IMR-90 (cell line): Measurements from ENCODE around the gene ANK3. TPM values are rescaled to one million over a fixed set of nuclear protein-coding genes. Genes with fewer than 3 reads are reported as not detected.

Experiments
- ATAC-seq: fragments of 200-7000 bp; cut with Tn5 transposase; 2 replicates; pipeline ENCODE4 v1.9.1; 2020; ENCODE audit warnings: low read depth, mild to moderate bottlenecking, moderate library complexity
- BruUV-seq: library from RNA; stranded (reverse); fragments of 400-500 nt; replicated peaks from 2 replicates; lab custom pipeline; 2021; lab: Mats Ljungman, UMichigan
- CTCF ChIA-PET: fragments of 300-600 bp; formaldehyde crosslinking; extraction: SDS; loops from one replicate; lab custom pipeline; 2021; ENCODE audit warnings: antibody characterized with exemption; lab: Yijun Ruan, JAX
- POLR2A ChIA-PET: fragments of 300-600 bp; sonication (Branson Sonifier 250); formaldehyde crosslinking; loops from one replicate; lab custom pipeline; 2022; ENCODE audit warnings: antibody characterized with exemption; ENCODE audit not compliant: unreplicated experiment; lab: Charles Lee
- DNase-seq: peaks from one replicate; pipeline ENCODE4 v3.0.0; 2013
- H2AFZ ChIP-seq: replicated peaks from 2 replicates; pipeline ENCODE3; 2013; ENCODE audit warnings: low read length, mild to moderate bottlenecking; ENCODE audit not compliant: poor library complexity
- H2AK5ac ChIP-seq: 2 replicates; pipeline ENCODE4 v1.6.1; 2013; ENCODE audit warnings: low read depth, low read length, inconsistent platforms
- H2AK9ac ChIP-seq: replicated peaks from 2 replicates; pipeline ENCODE3; 2013; ENCODE audit warnings: mild to moderate bottlenecking, low read depth, low read length, moderate library complexity; ENCODE audit not compliant: poor library complexity
- H2BK120ac ChIP-seq: 2 replicates; pipeline ENCODE4 v1.6.1; 2013; ENCODE audit warnings: low read depth, low read length, inconsistent platforms
- H2BK15ac ChIP-seq: 3 replicates; pipeline ENCODE4 v1.6.1; 2013; ENCODE audit warnings: low read depth, low read length, inconsistent platforms
- H2BK20ac ChIP-seq: 2 replicates; pipeline ENCODE4 v1.6.1; 2013; ENCODE audit warnings: low read depth, mild to moderate bottlenecking, inconsistent platforms, low read length, moderate library complexity
- H2BK5ac ChIP-seq: 2 replicates; pipeline ENCODE4 v1.6.1; 2013; ENCODE audit warnings: mild to moderate bottlenecking, low read depth, low read length, inconsistent platforms; ENCODE audit not compliant: poor library complexity, severe bottlenecking
- H3K14ac ChIP-seq: replicated peaks from 2 replicates; pipeline ENCODE4 v1.6.1; 2013; ENCODE audit warnings: low read depth, low read length, inconsistent platforms
- H3K18ac ChIP-seq: 2 replicates; pipeline ENCODE4 v1.6.1; 2013; ENCODE audit warnings: low read depth, low read length, control low read depth
- H3K23ac ChIP-seq: 2 replicates; pipeline ENCODE4 v1.6.1; 2013; ENCODE audit warnings: low read depth, low read length, inconsistent platforms
- H3K27ac ChIP-seq: 2 replicates; pipeline ENCODE4 v1.5.1; 2013; ENCODE audit warnings: mild to moderate bottlenecking, control low read depth, low read length; ENCODE audit not compliant: insufficient read depth
- H3K27me3 ChIP-seq: 2 replicates; pipeline ENCODE4 v1.6.1; 2013; ENCODE audit warnings: low read length; ENCODE audit not compliant: control insufficient read depth, insufficient read depth
- H3K36me3 ChIP-seq: 2 replicates; pipeline ENCODE4 v1.6.1; 2013; ENCODE audit warnings: low read length, mixed read lengths; ENCODE audit not compliant: control insufficient read depth, insufficient read depth
- H3K4ac ChIP-seq: 2 replicates; pipeline ENCODE4 v1.6.1; 2013; ENCODE audit warnings: low read depth, low read length, inconsistent platforms
- H3K4me1 ChIP-seq: 2 replicates; pipeline ENCODE4 v1.6.1; 2013; ENCODE audit warnings: low read length, mixed read lengths; ENCODE audit not compliant: control insufficient read depth, insufficient read depth
- H3K4me2 ChIP-seq: 2 replicates; pipeline ENCODE4 v1.6.1; 2013; ENCODE audit warnings: low read depth, mild to moderate bottlenecking, control low read depth, low read length, moderate library complexity
- H3K4me3 ChIP-seq: 2 replicates; pipeline ENCODE4 v1.5.1; 2013; ENCODE audit warnings: low read depth, mild to moderate bottlenecking, control low read depth, low read length, moderate library complexity; ENCODE audit not compliant: insufficient read depth
- H3K56ac ChIP-seq: 2 replicates; pipeline ENCODE4 v1.6.1; 2013; ENCODE audit warnings: low read length, inconsistent platforms; ENCODE audit not compliant: insufficient read depth; ENCODE audit errors: extremely low read depth
- H3K79me1 ChIP-seq, 2 experiments: 2 replicates each; pipeline ENCODE4 v1.6.1; 2013; ENCODE audit warnings: low read length in 2 of 2, inconsistent platforms in 1 of 2, low read depth in 1 of 2
- H3K9ac ChIP-seq: 2 replicates; pipeline ENCODE4 v1.6.1; 2013; ENCODE audit warnings: low read depth, low read length, control low read depth
- H3K9me1 ChIP-seq: 2 replicates; pipeline ENCODE4 v1.6.1; 2013; ENCODE audit warnings: low read length, inconsistent platforms; ENCODE audit not compliant: insufficient read depth
- H3K9me3 ChIP-seq: 2 replicates; pipeline ENCODE4 v1.6.1; 2013; ENCODE audit warnings: low read length; ENCODE audit not compliant: control insufficient read depth, insufficient read depth
- H4K20me1 ChIP-seq: 2 replicates; pipeline ENCODE4 v1.6.1; 2013; ENCODE audit warnings: low read length, inconsistent platforms; ENCODE audit not compliant: insufficient read depth
- H4K5ac ChIP-seq: 2 replicates; pipeline ENCODE4 v1.6.1; 2013; ENCODE audit warnings: mild to moderate bottlenecking, low read depth, low read length, control low read depth
- H4K8ac ChIP-seq, 2 experiments: 2 replicates each; pipeline ENCODE4 v1.6.1; 2013; ENCODE audit warnings: low read depth in 2 of 2, low read length in 2 of 2, control low read depth in 1 of 2, inconsistent platforms in 1 of 2
- H4K91ac ChIP-seq: 2 replicates; pipeline ENCODE4 v1.6.1; 2013; ENCODE audit warnings: low read depth, low read length, inconsistent platforms; ENCODE audit not compliant: insufficient read depth
- BHLHE40 ChIP-seq: fragments of 150-350 bp; IDR thresholded peaks from 2 replicates; pipeline ENCODE4 v1.6.1; 2016; ENCODE audit warnings: mild to moderate bottlenecking, low read depth, low read length
- CEBPB ChIP-seq: IDR thresholded peaks from 2 replicates; pipeline ENCODE4 v1.6.1; 2012; ENCODE audit warnings: low read depth, low read length, improper control_type of control experiment
- CHD1 ChIP-seq: IDR thresholded peaks from 2 replicates; pipeline ENCODE4 v1.6.1; 2012; ENCODE audit warnings: low read depth, low read length, improper control_type of control experiment
- FOS ChIP-seq: fragments of 150-350 bp; IDR thresholded peaks from 2 replicates; pipeline ENCODE4 v1.6.1; 2016; ENCODE audit warnings: low read depth, low read length
- MAFK ChIP-seq: IDR thresholded peaks from 2 replicates; pipeline ENCODE4 v1.6.1; 2012; ENCODE audit warnings: low read depth, low read length, improper control_type of control experiment
- MAZ ChIP-seq: IDR thresholded peaks from 2 replicates; pipeline ENCODE4 v1.6.1; 2012; ENCODE audit warnings: low read depth, mild to moderate bottlenecking, low read length, improper control_type of control experiment, moderate library complexity, borderline replicate concordance
- NFE2L2 ChIP-seq: fragments of 150-350 bp; IDR thresholded peaks from 2 replicates; pipeline ENCODE4 v1.6.1; 2016; ENCODE audit warnings: low read depth, mild to moderate bottlenecking, low read length
- POLR2A ChIP-seq: IDR thresholded peaks from 2 replicates; pipeline ENCODE4 v1.6.1; 2012; ENCODE audit warnings: mild to moderate bottlenecking, low read depth, low read length
- RAD21 ChIP-seq: IDR thresholded peaks from 2 replicates; pipeline ENCODE4 v1.6.1; 2012; ENCODE audit warnings: low read length, improper control_type of control experiment
- RCOR1 ChIP-seq: IDR thresholded peaks from 2 replicates; pipeline ENCODE4 v1.6.1; 2012; ENCODE audit warnings: mild to moderate bottlenecking, low read length, improper control_type of control experiment; ENCODE audit not compliant: insufficient replicate concordance
- RFX5 ChIP-seq: IDR thresholded peaks from 2 replicates; pipeline ENCODE4 v1.8.0; 2012; ENCODE audit warnings: low read depth, mild to moderate bottlenecking, low read length, moderate library complexity
- SMC3 ChIP-seq: fragments of 150-350 bp; IDR thresholded peaks from 2 replicates; pipeline ENCODE4 v1.6.1; 2016; ENCODE audit warnings: low read depth, mild to moderate bottlenecking, antibody characterized with exemption, low read length, moderate library complexity
- WGBS, 2 experiments: methylation state at CpG; one replicate each; pipeline versions ENCODE4 v1.1.5 to v1.1.7; 2013; ENCODE audit warnings: missing lambda C conversion rate in 2 of 2; ENCODE audit not compliant: insufficient read length in 1 of 2; ENCODE audit errors: extremely low coverage in 2 of 2; 5-methylcytosine and 5-hydroxymethylcytosine counted together
- dilution Hi-C: fragments of 300-500 bp; cut with HindIII; formaldehyde crosslinking; loops from one replicate; pipeline ENCODE4 v1.14.3; 2018; ENCODE audit warnings: low sequenced_read_pairs; ENCODE audit not compliant: unreplicated experiment
- in situ Hi-C: fragments of 300-500 bp; cut with MboI; formaldehyde crosslinking; loops from 3 replicates; pipeline ENCODE4 v1.14.3; 2019; ENCODE audit warnings: low sequenced_read_pairs, inconsistent platforms, mixed read lengths
- intact Hi-C: fragments of 100-400 bp; cut with micrococcal nuclease; formaldehyde crosslinking; loops from 2 replicates; pipeline ENCODE4 v1.10.0; 2022
- polyA plus RNA-seq, 3 experiments: library from polyadenylated mRNA; depleted of rRNA; stranded (reverse); fragments of >200 nt; gene quantifications; 2 replicates each; pipeline ENCODE4 v1.2.3, GENCODE V29; 2012; ENCODE audit warnings: low replicate concordance in 1 of 3
- total RNA-seq: library from RNA; depleted of rRNA; stranded (reverse); fragments of >200 nt; gene quantifications from 2 replicates; pipeline ENCODE4 v1.2.3, GENCODE V29; 2012
- TF ChIP-seq, protein P1 (sequence below): fragments of 150-350 bp; IDR thresholded peaks from 2 replicates; pipeline ENCODE4 v1.6.1; 2016; ENCODE audit warnings: low read depth, mild to moderate bottlenecking, low read length, moderate library complexity, borderline replicate concordance
- TF ChIP-seq, protein P2 (sequence below): conservative IDR thresholded peaks from 2 replicates; pipeline ENCODE4 v1.5.1; 2012; ENCODE audit warnings: mild to moderate bottlenecking, low read depth, low read length, improper control_type of control experiment
- TF ChIP-seq, protein P3 (sequence below): fragments of 150-350 bp; IDR thresholded peaks from 2 replicates; pipeline ENCODE4 v1.6.1; 2017; ENCODE audit warnings: mild to moderate bottlenecking, antibody characterized with exemption, low read length, low read depth

ANK3 gene
- total and polyA plus RNA-seq, 2 of the 4 experiments (the other 2 are of a cell fraction) = 0.63 to 1.8 TPM

DNA sequence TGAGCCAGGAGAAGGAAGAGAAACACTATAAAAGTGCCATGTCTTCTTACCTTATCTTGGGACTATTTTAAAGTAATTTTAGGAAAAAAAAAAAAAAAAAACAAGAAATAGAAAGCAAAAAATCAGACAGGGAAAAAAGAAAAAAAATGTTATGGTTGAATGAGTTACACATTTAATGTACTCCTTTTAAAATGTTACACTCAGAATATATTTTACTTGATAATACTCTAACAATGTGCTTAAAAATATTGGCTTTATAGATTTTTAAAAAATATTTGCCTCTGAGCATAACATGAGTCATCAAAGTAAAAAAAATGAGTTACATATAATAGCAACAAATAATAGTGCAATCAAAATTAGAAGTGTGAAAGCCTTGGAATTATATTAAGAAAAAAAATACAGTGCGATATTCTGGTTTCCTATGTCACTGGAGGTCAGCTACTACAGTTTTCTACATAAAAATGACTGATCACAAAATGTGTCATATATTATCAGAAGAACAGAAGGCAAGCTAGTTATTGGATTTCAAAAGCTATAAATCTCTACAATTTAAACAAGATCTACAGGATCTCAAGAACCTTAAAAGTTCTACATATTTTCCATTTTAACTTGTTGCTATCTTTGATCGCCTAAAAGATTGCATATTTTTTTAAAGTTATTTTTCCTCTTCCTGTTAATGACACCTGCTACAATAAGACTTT is 252.2 kb downstream of the ANK3 start:
- Histone ChIP-seq H2BK15ac (no peak overlapping the region), H3K4me2 (no peak overlapping the region), H3K36me3 (no peaks in the 10 kb centered on the region), H3K9ac (no peak overlapping the region), H3K9me3 (no peaks in the 10 kb centered on the region), H4K20me1 (no peaks in the 10 kb centered on the region), H2AK5ac (no peak overlapping the region), H3K4me3 (no peak overlapping the region), H2BK5ac (no peak overlapping the region), H3K56ac (no peak overlapping the region), H3K18ac (no peak overlapping the region), H3K14ac (no peak overlapping the region), H3K23ac (no peak overlapping the region), H2AK9ac (no peak overlapping the region), H3K27me3 (peaks cover 3% of the 10 kb centered on the region), H4K91ac (no peak overlapping the region), H3K4me1 (peaks cover 6% of the 10 kb centered on the region; the same call in 1 of the 2 replicates), H3K9me1 (peaks cover 5% of the 10 kb centered on the region; the same call in 1 of the 2 replicates), H2BK20ac (no peak overlapping the region), H2BK120ac (no peak overlapping the region), H3K79me1 (no peaks in the 10 kb centered on the region), H2AFZ (no peak overlapping the region), H3K27ac (no peak overlapping the region), H3K4ac (no peak overlapping the region), H4K5ac (no peak overlapping the region), H4K8ac (no peak overlapping the region)
- in situ Hi-C loops = no loop called here
- ChIA-PET POLR2A (no interaction called here), CTCF (interaction anchor here (0.8 to 1.5 kb wide), 2 partner anchors 23 to 67 kb away, joined by 4 to 5 read pairs; no protein-coding TSS in a partner anchor)
- TF ChIP-seq CHD1 (no peak), CEBPB (no peak), FOS (no peak), POLR2A (no peak), MAFK (no peak), SMC3 (no peak), RAD21 (no peak), MAZ (no peak), RFX5 (no peak), NFE2L2 (no peak), BHLHE40 (no peak), RCOR1 (no peak)
- TF ChIP-seq, protein P1, sequence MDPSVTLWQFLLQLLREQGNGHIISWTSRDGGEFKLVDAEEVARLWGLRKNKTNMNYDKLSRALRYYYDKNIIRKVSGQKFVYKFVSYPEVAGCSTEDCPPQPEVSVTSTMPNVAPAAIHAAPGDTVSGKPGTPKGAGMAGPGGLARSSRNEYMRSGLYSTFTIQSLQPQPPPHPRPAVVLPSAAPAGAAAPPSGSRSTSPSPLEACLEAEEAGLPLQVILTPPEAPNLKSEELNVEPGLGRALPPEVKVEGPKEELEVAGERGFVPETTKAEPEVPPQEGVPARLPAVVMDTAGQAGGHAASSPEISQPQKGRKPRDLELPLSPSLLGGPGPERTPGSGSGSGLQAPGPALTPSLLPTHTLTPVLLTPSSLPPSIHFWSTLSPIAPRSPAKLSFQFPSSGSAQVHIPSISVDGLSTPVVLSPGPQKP = no peak
- TF ChIP-seq, protein P2, sequence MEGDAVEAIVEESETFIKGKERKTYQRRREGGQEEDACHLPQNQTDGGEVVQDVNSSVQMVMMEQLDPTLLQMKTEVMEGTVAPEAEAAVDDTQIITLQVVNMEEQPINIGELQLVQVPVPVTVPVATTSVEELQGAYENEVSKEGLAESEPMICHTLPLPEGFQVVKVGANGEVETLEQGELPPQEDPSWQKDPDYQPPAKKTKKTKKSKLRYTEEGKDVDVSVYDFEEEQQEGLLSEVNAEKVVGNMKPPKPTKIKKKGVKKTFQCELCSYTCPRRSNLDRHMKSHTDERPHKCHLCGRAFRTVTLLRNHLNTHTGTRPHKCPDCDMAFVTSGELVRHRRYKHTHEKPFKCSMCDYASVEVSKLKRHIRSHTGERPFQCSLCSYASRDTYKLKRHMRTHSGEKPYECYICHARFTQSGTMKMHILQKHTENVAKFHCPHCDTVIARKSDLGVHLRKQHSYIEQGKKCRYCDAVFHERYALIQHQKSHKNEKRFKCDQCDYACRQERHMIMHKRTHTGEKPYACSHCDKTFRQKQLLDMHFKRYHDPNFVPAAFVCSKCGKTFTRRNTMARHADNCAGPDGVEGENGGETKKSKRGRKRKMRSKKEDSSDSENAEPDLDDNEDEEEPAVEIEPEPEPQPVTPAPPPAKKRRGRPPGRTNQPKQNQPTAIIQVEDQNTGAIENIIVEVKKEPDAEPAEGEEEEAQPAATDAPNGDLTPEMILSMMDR = no peak
- TF ChIP-seq, protein P3, sequence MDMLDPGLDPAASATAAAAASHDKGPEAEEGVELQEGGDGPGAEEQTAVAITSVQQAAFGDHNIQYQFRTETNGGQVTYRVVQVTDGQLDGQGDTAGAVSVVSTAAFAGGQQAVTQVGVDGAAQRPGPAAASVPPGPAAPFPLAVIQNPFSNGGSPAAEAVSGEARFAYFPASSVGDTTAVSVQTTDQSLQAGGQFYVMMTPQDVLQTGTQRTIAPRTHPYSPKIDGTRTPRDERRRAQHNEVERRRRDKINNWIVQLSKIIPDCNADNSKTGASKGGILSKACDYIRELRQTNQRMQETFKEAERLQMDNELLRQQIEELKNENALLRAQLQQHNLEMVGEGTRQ = no peak
- no CpG with 5 or more reads among the region's 2 CpGs for WGBS, 2 experiments
- intact Hi-C loops = no loop called here
- BruUV-seq = no TSS peak
- dilution Hi-C loops = no loop called here
- no peak for DNase-seq
- ATAC-seq = no peak
